Measurements from ENCODE around the gene MYO1C.
A peak's percentile ranks its signal among the peaks of the same experiment; 100 is the strongest.
"Not testable (repeated sequence)": the region's sequence is repeated elsewhere in the genome, so short reads cannot be mapped to it uniquely, and the experiment has no call there.

Gene MYO1C

DNA sequence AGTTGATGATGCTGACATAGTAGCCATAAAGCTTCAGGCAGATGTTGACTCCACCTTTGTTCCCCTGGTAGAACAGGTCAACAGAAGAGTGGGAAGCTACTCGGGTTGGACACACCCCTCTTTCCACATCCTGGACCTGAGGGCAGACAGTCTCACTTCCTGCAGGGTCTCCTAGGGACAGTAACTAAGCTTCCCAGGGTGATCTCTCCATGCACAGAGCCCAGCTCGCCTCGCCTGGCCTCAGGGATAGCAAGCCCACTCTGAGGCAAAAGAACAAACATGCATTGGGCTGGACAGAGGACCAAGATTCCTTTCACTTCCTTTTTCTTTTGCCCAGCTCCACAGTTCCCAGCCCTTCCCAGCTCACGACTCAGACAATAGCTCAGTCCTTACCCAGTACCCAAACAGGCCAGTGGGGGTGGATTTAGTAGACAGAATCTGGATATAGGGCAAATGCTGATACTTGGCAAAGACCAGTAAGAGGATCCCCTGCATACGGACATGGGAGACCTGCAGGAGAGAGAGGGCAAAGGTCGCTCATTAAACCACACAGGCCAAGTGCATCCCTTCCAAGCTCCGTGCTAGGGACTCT, 16.9 kb upstream of the MYO1C start:
- peak overlapping the region in 1 of 21 experiments; percentile 21 for H3K27ac ChIP-seq
- no peak overlapping the region for H3K4me3 ChIP-seq

DNA sequence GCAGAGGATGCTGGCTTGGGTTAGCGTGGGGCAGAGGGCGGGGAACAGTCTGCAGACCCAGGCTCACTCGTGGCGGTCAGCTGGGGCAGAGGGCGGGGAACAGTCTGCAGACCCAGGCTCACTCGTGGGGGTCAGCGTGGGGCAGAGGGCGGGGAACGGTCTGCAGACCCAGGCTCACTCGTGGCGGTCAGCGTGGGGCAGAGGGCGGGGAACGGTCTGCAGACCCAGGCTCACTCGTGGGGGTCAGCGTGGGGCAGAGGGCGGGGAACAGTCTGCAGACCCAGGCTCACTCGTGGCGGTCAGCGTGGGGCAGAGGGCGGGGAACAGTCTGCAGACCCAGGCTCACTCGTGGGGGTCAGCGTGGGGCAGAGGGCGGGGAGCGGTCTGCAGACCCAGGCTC, 16.2 kb upstream of the MYO1C start:
- not testable (repeated sequence) for H3K27ac ChIP-seq

DNA sequence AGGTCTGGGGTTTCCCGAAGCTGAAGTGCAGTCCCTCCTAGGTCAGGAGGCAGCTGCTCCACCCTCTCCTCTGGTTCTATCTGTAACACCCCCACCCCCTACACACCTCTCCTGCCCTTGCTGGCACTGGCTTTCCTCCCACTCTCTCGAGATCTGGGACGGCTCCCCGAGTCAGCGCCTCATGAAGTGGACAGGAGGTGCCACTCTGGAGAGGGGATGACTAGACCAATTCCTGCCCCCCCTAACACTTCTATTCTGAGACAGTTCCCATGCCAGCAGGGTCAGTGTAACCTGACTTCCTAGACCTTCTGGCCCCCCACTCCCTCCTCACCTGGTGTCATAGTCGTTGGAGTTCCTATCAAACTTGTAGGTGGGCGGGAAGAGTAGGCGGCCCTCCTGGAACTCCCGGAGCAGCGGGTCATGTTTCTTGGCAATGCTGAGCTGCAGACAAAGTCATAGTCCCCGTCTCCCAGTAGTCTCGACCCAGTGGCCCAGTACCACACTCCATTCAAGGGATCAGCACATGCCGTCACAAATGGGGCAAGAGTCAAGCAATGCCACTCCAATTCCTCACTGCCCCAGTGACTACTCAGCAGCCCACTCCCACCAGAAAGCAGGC, 14.3 kb upstream of the MYO1C start:
- H3K4me3 ChIP-seq, result no peak overlapping the region
- no peak overlapping the region for H3K27ac ChIP-seq

More for the DNA sequence above, 16.2 kb upstream of the MYO1C start:
- not testable (repeated sequence) for H3K4me3 ChIP-seq

DNA sequence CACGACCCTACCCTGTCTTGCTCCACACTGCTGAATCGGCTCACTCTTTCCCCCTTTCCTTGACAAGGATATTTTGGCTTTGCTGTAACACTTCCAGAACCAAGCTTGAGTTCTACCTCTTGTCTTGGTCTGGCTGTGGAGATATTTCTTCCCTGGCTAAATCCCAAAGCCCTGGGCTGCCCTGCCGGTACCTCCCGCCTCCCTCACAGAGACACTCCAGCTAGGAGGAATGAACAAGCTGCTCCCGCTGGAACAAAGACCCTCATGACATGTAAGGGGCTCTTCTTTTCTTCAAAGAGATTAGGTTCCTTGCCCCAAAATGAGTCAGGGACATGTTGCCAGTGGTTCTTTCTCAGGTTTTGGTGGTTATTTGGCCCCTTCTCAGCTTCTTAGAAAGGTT, 13.1 kb upstream of the MYO1C start:
- H3K27ac ChIP-seq, result no peak overlapping the region
- no peak overlapping the region for H3K4me3 ChIP-seq

DNA sequence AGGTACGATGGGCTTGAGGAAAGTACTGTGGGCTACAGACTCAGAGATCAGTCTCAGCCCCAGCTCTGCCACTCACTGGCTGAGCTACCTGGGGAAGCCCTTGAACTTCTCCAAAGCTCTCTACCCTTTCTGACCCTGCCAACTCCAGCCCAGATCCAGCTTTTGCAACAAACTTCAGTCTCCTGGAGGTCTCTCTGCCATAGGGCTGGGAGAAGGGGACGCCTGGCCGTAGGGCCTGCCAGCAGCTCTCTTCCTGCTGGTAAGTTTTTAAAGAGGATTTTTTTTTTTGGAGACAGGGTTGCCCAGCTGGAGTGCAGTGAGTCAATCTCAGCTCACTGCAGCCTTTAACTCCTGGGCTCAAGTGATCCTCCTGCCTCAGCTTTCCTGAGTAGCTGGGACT, 12.4 kb upstream of the MYO1C start:
- no peak overlapping the region for H3K27ac ChIP-seq

DNA sequence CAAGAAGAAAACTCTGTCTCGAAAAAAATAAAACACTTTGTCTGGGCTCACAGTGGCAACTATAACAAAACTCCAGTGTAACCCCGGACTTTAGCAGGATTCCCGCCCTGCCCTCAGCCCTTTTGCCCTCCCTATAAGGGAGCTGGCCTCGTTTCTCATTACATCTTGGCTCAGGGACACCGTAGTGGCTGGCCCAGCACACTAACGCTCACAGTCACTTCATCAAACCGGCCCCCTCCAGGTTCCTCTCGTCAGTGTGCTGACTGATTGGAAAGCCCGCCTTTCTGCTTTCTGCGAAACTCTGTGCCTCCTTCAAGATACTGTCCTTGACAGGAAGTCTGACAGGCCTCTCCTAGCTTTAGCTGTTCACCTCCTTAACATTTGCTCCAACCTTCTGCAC, 11.2 kb upstream of the MYO1C start:
- Histone ChIP-seq H3K27ac (no peak overlapping the region), H3K4me3 (no peak overlapping the region)

More for the DNA sequence above, 12.4 kb upstream of the MYO1C start:
- H3K4me3 ChIP-seq, result no peak overlapping the region

DNA sequence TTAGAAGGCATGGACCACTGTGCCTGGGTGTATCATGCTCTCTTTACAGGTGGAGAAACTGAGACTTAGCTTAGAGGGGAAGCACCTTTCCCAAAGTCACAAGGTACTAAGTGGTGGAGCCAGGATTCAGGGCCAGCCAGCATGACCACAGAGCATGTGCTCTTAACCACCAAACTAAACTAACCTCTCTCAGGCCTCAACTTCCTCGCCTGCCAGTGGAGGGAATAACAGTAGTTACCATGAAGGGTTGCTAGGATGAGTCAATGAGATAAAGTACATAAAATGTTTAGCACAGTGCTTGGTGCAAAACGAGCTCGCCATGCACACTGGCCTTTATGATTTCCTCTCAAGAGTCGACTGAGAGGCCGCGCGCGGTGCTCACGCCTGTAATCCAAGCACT, 6.4 kb upstream of the MYO1C start:
- peak overlapping the region in 1 of 21 experiments; percentile 17 for H3K27ac ChIP-seq

DNA sequence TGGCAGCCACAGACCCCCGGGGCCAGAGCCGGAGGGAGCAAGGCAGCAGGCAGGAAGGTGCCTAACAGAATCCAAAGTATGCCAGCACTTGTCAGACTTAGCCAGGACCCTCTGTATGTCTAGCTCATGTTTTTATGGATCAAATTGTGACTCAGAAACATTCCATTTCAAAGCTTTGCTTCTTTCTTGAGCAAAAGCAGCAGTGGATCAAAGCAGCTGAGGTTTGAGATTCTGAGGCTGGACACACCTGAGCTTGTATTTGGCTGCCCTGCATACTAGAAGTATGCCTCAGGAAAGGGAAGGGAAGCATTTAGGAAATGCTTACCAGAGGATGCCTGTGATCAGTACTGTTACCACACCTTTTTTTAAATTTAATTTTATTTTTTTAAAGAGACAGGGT, 5.7 kb upstream of the MYO1C start:
- H3K27ac ChIP-seq, result no peak overlapping the region
- H3K4me3 ChIP-seq, result no peak overlapping the region

More for the DNA sequence above, 6.4 kb upstream of the MYO1C start:
- no peak overlapping the region for H3K4me3 ChIP-seq

DNA sequence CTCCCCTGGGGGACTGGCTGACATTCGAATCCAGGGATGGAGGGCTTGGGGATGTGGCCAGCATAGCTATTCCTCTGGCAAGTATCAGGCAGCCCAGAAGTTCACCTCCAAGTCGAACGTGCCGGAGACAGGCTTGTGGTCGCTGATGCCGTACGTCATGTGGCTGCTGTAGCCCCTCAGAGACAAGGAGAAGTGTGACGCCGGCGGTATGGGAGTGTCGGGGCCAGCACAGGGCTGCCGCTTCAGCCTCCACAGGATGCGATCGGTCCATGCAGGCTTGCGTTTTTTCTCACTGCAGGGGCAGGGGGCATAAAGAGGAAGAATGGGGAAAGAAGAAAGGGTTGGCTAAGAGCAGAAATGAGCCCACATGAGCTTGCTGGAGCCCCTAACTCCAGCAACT, 5.3 kb upstream of the MYO1C start:
- H3K4me3 ChIP-seq, result no peak overlapping the region
- no peak overlapping the region for H3K27ac ChIP-seq

DNA sequence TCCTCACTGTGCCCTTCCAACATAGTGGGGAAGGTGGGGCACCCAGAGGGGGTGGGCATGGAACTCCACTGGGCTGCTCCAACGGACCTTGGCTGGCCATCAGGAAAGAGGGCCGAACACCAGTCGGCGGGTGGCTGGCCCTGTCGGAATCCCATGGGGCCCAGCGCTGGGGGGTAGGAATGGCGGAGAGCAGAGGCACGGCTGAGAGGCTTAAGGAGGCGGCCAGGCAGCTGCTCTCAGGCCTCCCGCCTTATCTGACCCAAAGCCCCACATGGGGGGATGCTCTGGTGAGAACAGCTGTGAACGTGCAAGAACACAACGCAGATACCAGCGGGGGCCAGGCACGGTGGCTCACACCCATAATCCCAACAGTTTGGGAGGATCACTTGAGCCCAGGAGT, 4.4 kb upstream of the MYO1C start:
- no peak overlapping the region for H3K27ac ChIP-seq

DNA sequence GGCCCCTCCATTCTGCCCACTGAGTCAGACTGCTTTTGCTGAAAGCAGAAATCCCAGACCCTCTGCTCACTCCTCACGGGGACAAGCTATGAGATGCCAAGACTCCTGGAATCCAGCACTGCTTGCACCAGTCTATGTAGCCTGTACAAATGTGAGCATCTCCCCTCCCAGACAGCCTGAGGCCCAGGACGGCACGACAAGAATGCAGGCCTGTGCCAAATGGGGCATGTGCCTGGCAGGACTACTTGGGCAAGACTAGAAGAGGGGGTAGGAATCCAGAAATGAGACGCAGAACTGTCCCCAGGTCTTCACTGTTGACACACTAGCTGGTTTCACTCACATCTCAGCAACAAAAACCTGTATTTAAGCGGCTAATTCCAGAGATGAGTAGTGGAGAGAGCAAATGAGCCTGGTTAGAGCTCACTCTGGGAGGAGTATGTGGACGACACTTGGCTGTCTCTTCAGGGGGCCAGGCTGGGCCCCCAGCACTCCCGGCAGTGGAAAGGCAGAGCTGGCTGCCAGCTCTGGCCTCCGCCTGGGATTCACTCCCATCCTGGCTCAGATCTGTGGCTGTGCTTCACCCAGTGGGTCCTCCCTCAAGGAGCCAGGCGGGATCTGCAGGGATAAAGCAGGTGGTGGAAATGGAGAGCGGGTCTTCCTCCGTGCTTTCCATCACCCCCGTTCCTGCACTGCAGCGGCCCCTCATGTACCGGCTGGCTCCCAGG, 2.9 kb upstream of the MYO1C start:
- H3K27ac ChIP-seq, result peak overlapping the region in 5 of 21 experiments; percentile 4 to 44 (median 24)

More for the DNA sequence above, 4.4 kb upstream of the MYO1C start:
- no peak overlapping the region for H3K4me3 ChIP-seq

DNA sequence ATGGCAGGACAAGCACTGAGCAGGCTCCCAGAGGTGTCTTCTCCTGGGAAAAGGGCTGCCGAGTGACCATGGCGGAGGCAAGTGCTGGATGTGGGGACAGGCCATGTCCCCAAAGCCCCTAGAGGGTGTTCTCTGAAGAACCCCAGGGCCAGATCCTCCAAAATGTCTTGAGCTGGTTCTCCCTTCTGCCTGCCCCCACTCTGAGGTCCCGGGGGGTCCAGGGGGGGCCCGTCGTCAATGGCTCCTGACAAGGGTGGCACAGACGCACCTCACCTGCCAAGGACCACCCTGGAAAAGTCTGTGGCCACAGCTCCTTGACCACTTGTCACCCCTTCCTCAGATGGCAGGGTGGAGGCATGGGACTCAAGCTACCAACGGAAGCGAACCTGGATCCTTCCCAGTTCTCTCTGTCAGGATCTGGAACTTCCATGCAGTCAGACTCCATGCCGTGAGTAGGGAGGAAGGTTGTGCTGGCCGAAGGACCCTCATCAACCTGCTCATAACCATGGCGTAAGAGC, 2.3 kb upstream of the MYO1C start:
- Histone ChIP-seq H3K4me3 (no peak overlapping the region), H3K27ac (peak overlapping the region in 5 of 21 experiments; percentile 4 to 39 (median 24))

More for the DNA sequence above, 2.9 kb upstream of the MYO1C start:
- H3K4me3 ChIP-seq, result no peak overlapping the region

DNA sequence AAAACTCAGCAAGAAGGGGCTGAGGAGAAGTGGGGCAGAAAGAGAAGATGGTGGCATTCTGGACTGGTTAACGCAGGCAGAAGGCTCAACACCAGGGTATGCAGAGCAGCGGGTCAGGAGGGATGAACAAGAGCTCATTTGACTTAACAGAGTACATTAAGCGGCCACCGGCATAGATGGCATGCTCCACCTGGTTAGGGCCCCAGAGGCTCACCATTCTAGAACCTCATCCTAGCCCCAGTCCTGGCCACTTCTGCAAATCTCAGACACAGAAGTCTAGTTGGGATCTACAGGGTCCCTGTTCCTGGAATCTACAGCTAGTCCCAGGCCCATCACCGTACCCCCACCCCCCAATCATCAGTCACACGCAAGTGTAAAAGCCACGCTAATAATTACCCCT, 1.7 kb upstream of the MYO1C start:
- Histone ChIP-seq H3K27ac (peak overlapping the region in 7 of 21 experiments; percentile 4 to 95 (median 42)), H3K4me3 (no peak overlapping the region)

DNA sequence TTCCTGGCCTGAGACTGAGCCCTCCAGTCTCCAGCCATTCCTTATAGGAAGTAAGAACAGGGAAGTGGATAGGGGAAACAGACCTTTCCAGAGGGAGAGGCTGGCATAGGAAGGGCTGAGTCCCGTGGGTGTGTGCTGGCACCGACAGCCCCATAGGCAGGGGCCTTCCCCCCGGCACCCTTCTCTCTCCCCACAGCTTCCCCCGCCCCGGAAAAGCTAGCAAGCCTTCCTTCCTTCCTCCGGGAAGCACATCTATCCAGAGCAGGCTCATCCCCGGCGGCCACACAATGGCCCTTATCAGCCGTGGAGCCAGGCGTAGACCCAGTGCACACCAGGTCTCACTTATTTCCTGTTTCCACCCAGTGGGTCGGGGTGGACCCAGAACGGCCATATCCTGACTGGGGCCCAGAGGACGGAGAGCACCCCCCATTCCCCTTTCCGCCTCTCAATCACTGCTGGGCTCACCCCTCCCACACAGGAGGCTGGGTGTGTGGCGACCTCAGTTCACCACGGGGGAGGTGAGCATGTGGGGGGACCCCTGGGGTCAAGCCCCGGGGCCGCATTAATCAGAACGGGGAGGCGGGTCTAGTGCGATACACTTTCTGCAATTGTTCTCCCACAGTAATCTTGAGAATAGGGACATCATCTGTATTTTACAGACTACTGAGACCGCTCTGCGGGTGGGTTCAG, 950 bp upstream of the MYO1C start:
- peak overlapping the region in 16 of 21 experiments; percentile 58 to 95 (median 83) for H3K27ac ChIP-seq
- H3K4me3 ChIP-seq, result no peak overlapping the region

DNA sequence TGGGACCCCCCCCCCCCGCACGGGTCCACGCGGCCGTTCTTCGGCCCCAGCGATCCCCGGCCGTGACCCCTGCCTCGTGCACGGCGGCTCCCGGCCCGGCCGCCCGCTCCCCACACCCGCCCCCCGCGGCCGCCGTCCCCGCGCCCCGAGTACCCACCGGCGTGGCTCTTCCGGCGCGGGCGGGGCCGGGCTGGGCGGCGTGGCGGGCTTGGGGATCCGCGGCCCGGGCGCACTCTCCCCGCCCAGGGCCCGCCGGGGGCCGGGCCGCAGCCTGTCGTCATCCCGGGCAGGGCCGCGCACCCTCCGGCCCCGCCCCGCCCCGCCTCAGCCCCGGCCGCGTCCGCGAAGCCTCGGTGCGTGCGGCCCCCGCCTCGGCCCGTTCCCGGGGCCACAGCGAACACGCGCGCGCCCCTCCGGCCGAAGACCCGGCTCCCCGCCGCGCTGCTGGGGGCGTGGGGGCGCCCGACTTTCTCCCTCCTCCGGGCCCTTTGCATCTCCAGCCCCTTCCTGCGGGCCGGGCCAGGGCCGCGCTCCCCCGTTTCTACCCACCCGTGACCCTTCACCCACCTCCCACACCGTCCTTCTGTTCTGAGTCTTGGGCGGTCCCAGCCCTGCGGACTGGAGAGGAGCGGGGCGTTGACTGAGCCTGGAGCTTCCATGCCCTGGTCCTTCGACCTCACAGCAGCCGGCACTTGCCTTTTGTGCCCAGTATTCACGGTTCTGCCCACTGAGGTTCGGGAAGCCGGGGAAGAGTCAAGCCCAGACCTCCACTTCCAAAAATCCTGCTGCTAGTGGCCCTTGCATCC, 840 bp downstream of the MYO1C start:
- Histone ChIP-seq H3K4me3 (peak overlapping the region; percentile 56 to 79 (median 68)), H3K27ac (peak overlapping the region; percentile 69 to 95 (median 91))

DNA sequence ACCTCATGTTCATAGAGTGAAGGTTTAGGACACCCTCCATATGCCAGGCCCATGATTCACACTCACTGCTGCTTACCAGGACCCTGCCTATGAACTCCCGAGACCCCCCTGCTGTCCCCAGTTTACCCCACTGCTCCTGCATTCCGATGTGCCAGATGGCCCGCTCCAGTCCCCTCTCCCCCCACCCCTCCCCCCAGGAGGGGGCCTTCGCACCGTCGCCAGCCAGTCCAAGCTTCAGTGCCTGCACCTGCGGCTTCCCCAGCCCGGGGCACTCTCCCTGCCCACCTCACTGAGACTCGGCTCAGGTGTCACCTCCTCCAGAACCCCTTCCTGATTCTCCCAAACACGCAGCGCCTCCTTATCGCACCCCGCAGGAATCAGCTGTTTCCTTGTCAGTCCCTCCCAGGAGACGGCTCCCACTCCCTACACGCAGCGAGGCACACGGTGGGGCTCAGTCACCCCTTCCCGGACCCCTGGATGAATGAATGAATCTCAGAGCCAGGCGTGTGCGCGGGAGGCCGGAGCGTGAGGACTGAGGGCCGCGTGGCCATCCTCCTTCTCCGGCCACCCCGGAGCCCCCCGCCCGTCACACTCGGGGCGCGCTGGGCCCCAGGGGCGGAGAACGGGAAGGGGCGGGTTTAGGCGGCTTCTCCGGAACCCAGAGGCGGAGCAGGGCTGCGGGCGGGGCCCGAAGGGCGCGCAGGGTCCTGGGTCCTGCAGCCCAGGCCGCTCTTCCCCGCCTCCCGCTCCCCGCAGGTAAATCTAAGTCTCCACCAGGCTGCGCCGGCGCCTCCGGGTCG, 1.6 kb downstream of the MYO1C start:
- Histone ChIP-seq H3K4me3 (peak overlapping the region; percentile 56 to 79 (median 68)), H3K27ac (peak overlapping the region; percentile 36 to 95 (median 91))

DNA sequence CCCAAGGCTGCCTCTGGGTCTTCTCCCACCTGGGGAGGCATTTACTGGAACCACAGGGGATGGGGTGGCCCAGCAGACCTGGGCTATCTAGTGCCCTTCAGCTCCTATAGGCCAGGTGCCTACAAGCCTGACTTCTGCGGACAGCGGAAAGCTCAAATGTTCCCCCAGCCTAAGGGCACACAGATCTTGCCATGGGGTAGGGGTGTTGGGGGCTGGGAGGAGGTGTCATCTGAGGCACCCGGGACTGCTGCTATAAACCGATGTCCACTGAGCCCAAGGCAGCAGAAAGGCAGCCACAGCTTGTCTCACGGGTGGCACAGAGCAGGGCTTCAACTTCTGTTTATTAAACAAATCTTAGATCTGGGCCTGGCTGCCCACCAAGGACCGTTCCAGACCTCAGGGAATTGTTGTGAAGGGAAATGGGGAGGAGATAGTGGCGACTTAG, 3.6 kb downstream of the MYO1C start:
- H3K27ac ChIP-seq, result peak overlapping the region in 20 of 21 experiments; percentile 64 to 98 (median 94)
- peak overlapping the region in 4 of 7 experiments; percentile 44 to 82 (median 76) for H3K4me3 ChIP-seq
